Measurements from ENCODE around the gene NUBP2.

- TF ChIP-seq CTCF (conservative IDR thresholded peaks at IDR 0.05): no peak
- TF ChIP-seq ZFX (IDR thresholded peaks at IDR 0.05): no peak
These were observed 17.9 kb downstream of the NUBP2 start for GRCh38 chr16:1800701-1801100.
